Muscle of leg (tissue), 16 donors: ENCODE measurements around the gene PUS10. TPM values are rescaled to one million over a fixed set of nuclear protein-coding genes. Genes with fewer than 3 reads are reported as not detected.

Source experiments
- DNase-seq: peaks from one replicate; pipeline ENCODE4 v3.0.0; 2013
- H3K27ac ChIP-seq: one replicate; pipeline ENCODE4 v1.5.1; 2013; ENCODE audit warnings: mild to moderate bottlenecking, low read length, control low read depth
- H3K27me3 ChIP-seq: one replicate; pipeline ENCODE4 v1.6.1; 2013; ENCODE audit warnings: low read length; ENCODE audit not compliant: control insufficient read depth, insufficient read depth
- H3K36me3 ChIP-seq: one replicate; pipeline ENCODE4 v1.6.1; 2013; ENCODE audit warnings: low read length; ENCODE audit not compliant: control insufficient read depth, insufficient read depth
- H3K4me1 ChIP-seq: one replicate; pipeline ENCODE4 v1.6.1; 2013; ENCODE audit warnings: low read length; ENCODE audit not compliant: control insufficient read depth, insufficient read depth
- H3K4me3 ChIP-seq: one replicate; pipeline ENCODE4 v1.5.1; 2013; ENCODE audit warnings: low read length, control low read depth
- H3K9me3 ChIP-seq: replicated peaks from 2 replicates; pipeline ENCODE4 v1.6.1; 2013; ENCODE audit warnings: low read depth, low read length; ENCODE audit not compliant: control insufficient read depth
- WGBS: methylation state at CpG from one replicate; pipeline ENCODE4 v1.1.5; 2013; ENCODE audit warnings: missing lambda C conversion rate; ENCODE audit not compliant: insufficient coverage; 5-methylcytosine and 5-hydroxymethylcytosine counted together
- long read RNA-seq, 11 donors: transcript quantifications; one replicate each; lab custom pipeline, GENCODE V29; 2026
- polyA plus RNA-seq, 8 donors: library from polyadenylated mRNA; unstranded; fragments of 120-200 nt; gene quantifications; one replicate each; pipeline versions ENCODE4 v1.2.1 to v1.2.3, GENCODE V29; 2013; ENCODE audit warnings: inconsistent platforms in 1 of 8, low replicate concordance in 1 of 8; ENCODE audit not compliant: insufficient read length in 8 of 8, insufficient read depth in 1 of 8
- total RNA-seq: library from RNA; stranded (reverse); fragments of 120-200 nt; gene quantifications from one replicate; pipeline ENCODE4 v1.2.4, GENCODE V29; 2013

The PUS10 gene
- total RNA-seq (6.4 TPM), polyA plus RNA-seq (1 to 10 TPM; 3.6 to 5.5 (median 4.2) TPM)
- long read RNA-seq, donor 1: 0 reads
- long read RNA-seq, donor 2: 0 reads
- long read RNA-seq, donor 3, partial matches to known transcripts: 21 of 43 reads
- long read RNA-seq, donor 3, other reads (novel, unspliced or antisense): 22 of 43 reads
- long read RNA-seq, donor 4: 0 reads
- long read RNA-seq, donor 5, partial matches to known transcripts: 0 of 3 reads
- long read RNA-seq, donor 5, other reads (novel, unspliced or antisense): 0 of 3 reads
- long read RNA-seq, donor 6: 0 reads
- long read RNA-seq, donor 7: 0 reads
- long read RNA-seq, donor 8, partial matches to known transcripts: 27 of 28 reads
- long read RNA-seq, donor 8, other reads (novel, unspliced or antisense): 0 of 28 reads
- long read RNA-seq, donor 9, partial matches to known transcripts: 5 of 11 reads
- long read RNA-seq, donor 9, other reads (novel, unspliced or antisense): 6 of 11 reads
- long read RNA-seq, donor 10: 0 reads
- long read RNA-seq, donor 11: 0 reads

- H3K27me3 ChIP-seq: no peaks in the 10 kb centered on the region
- DNase-seq: peak; percentile 90
- H3K27ac ChIP-seq: peak within 1 kb of the TSS; percentile 95
- peaks cover 7% of the 10 kb centered on the region for H3K36me3 ChIP-seq
- WGBS: 2% methylated on average over 6 of the region's 39 CpGs
- H3K4me3 ChIP-seq: peak within 1 kb of the TSS; percentile 86
- H3K4me1 ChIP-seq: peaks cover 2% of the 10 kb centered on the region
- H3K9me3 ChIP-seq: peaks cover 3% of the 10 kb centered on the region
Observed at GRCh38 chr2:61017556-61018317, at the start of gene PUS10, which contains the start of gene PEX13. PUS10 (minus strand) TSS chr2:61018255; CDS start chr2:61011890, 6,365 bp downstream. PEX13 (plus strand) TSS chr2:61017720; CDS start chr2:61017760, 40 bp downstream.

GRCh38 chr2:61065714-61066709 lies 48.0 kb upstream of the PUS10 start, which contains the start of gene SANBR:
SANBR (plus strand) TSS chr2:61065871; CDS start chr2:61070351, 4,480 bp downstream.
- DNase-seq: peak; percentile 94
- Histone ChIP-seq H3K27me3 (no peaks in the 10 kb centered on the region), H3K27ac (peak within 1 kb of the TSS; percentile 56), H3K4me3 (peak within 1 kb of the TSS; percentile 57), H3K36me3 (peaks cover 7% of the 10 kb centered on the region), H3K4me1 (peaks cover 2% of the 10 kb centered on the region), H3K9me3 (no peaks in the 10 kb centered on the region)
- WGBS: under 1% methylated on average over 107 of the region's 112 CpGs

GRCh38 chr2:61059382-61059781 lies 41.3 kb upstream of the PUS10 start:
- no peak for DNase-seq
- no peaks in the 10 kb centered on the region for H3K4me1 ChIP-seq
- H3K27me3 ChIP-seq: no peaks in the 10 kb centered on the region
- no peak overlapping the region for H3K27ac ChIP-seq
- H3K36me3 ChIP-seq: peaks cover 9% of the 10 kb centered on the region
- no peak overlapping the region for H3K4me3 ChIP-seq
- no peaks in the 10 kb centered on the region for H3K9me3 ChIP-seq

GRCh38 chr2:61057562-61057961 lies 39.5 kb upstream of the PUS10 start:
- H3K9me3 ChIP-seq: no peaks in the 10 kb centered on the region
- no peaks in the 10 kb centered on the region for H3K27me3 ChIP-seq
- DNase-seq: no peak
- H3K4me1 ChIP-seq: no peaks in the 10 kb centered on the region
- H3K4me3 ChIP-seq: no peak overlapping the region
- H3K27ac ChIP-seq: no peak overlapping the region
- H3K36me3 ChIP-seq: peaks cover 11% of the 10 kb centered on the region

- Histone ChIP-seq H3K4me3 (no peak overlapping the region), H3K27me3 (no peaks in the 10 kb centered on the region), H3K36me3 (peaks cover 12% of the 10 kb centered on the region), H3K4me1 (no peaks in the 10 kb centered on the region), H3K27ac (no peak overlapping the region), H3K9me3 (no peaks in the 10 kb centered on the region)
- WGBS: 36% methylated on average over 2 of the region's 2 CpGs
- peak; percentile 38 for DNase-seq
Observed at GRCh38 chr2:61055557-61055956, 37.5 kb upstream of the PUS10 start.

GRCh38 chr2:61045999-61046398 lies 27.9 kb upstream of the PUS10 start:
- no CpG with 5 or more reads among the region's 4 CpGs for WGBS
- Histone ChIP-seq H3K9me3 (no peaks in the 10 kb centered on the region), H3K27ac (no peak overlapping the region), H3K36me3 (peaks cover 12% of the 10 kb centered on the region), H3K27me3 (no peaks in the 10 kb centered on the region), H3K4me1 (no peaks in the 10 kb centered on the region), H3K4me3 (no peak overlapping the region)
- DNase-seq: no peak

GRCh38 chr2:61045226-61045625 lies 27.2 kb upstream of the PUS10 start:
- no peak for DNase-seq
- no peak overlapping the region for H3K4me3 ChIP-seq
- H3K4me1 ChIP-seq: no peaks in the 10 kb centered on the region
- no peak overlapping the region for H3K27ac ChIP-seq
- H3K36me3 ChIP-seq: peaks cover 12% of the 10 kb centered on the region
- no CpG with 5 or more reads among the region's 2 CpGs for WGBS
- no peaks in the 10 kb centered on the region for H3K27me3 ChIP-seq
- H3K9me3 ChIP-seq: no peaks in the 10 kb centered on the region

- Histone ChIP-seq H3K9me3 (no peaks in the 10 kb centered on the region), H3K27ac (no peak overlapping the region), H3K27me3 (no peaks in the 10 kb centered on the region), H3K36me3 (peaks cover 12% of the 10 kb centered on the region), H3K4me1 (no peaks in the 10 kb centered on the region), H3K4me3 (no peak overlapping the region)
- peak; percentile 38 for DNase-seq
- 88% methylated on average over 2 of the region's 4 CpGs for WGBS
Observed at GRCh38 chr2:61044636-61045035, 26.6 kb upstream of the PUS10 start.

GRCh38 chr2:61042807-61043206 lies 24.8 kb upstream of the PUS10 start:
- H3K27me3 ChIP-seq: no peaks in the 10 kb centered on the region
- H3K9me3 ChIP-seq: no peaks in the 10 kb centered on the region
- WGBS: 100% methylated on average over 1 of the region's 3 CpGs
- DNase-seq: no peak
- no peak overlapping the region for H3K27ac ChIP-seq
- H3K4me1 ChIP-seq: no peaks in the 10 kb centered on the region
- H3K4me3 ChIP-seq: no peak overlapping the region
- H3K36me3 ChIP-seq: peaks cover 9% of the 10 kb centered on the region
